Urothelium cell line (cell line): ENCODE measurements around the gene IMPA2.
"Not testable (repeated sequence)": the region's sequence is repeated elsewhere in the genome, so short reads cannot be mapped to it uniquely, and the experiment has no call there.

Experiments used
- DNase-seq: peaks from one replicate; pipeline ENCODE4 v3.0.0; 2011; ENCODE audit warnings: low spot score, mixed read lengths
- FAIRE-seq: peaks from 2 replicates; lab custom pipeline; 2011; peaks lifted over from hg19 to GRCh38; lab: Jason Lieb, UNC

Gene IMPA2

DNA sequence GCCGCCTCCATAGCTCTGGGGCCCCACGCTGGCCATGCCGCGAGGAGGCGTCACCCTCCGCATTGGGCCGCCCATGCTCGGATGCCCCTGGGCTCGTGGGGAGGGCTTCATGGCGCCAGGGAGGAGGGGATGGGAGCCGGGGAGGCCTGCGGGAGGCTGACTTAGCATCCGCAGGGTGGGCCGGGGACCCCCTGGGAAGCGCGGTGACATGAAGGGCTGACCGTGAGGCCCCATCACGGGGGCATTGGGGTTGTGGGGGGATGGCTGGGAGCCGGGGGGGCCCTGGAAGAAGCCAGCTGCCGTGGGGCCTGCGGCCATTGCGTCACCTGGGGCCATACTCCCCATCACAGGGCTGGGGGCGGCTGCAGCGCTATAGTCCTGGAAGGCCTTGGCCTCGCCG is 86.4 kb downstream of the IMPA2 start:
- DNase-seq (no peak), FAIRE-seq (no peak)

DNA sequence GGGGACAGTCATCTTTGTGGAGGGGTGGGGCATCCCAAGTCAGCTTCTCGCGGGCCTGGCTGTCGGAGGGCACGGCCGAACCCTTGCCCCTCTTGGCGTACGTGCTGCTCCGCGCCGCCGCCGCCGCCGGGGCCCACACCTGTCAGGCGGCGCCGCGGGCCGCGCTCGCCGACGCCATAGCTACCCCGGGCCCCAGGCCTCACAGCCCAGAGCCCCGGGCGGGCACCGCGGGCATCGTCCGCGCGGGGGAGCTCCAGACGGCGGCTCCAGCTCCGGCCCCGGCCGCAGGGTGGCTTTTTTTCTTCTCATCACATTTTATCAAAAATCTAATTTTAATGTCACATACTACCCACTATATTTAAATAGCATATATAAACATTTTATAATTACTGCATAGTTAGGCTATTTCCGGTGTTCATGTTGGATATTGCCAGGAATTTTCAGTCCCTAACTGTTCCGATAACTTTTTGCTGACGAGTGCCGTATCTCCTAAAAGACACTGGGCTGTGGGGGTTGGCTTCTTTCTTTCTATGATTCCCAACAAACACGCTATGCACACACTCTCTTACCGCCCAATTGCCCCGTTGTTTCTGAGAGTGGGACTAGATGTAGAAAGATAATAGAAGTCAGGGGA is 87.1 kb downstream of the IMPA2 start:
- not testable (repeated sequence) for FAIRE-seq, DNase-seq

DNA sequence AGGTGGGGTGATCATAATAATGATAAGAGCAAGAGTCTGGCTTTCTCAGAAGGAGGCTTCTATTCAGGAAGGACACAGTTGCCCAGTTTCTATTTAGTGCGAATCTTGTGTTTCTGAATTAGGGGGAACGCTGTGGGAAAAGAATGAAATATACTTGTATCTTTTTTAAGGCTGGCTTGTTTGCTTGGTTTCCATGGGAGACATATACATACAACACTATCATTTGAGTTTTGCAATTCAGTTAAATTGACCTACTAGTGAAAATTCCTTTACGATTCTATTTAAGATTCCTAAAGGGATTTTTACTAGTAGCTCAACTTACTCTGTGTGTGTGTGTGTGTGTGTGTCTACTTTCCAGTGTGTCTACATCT is 87.6 kb downstream of the IMPA2 start:
- FAIRE-seq, result no peak
- no peak for DNase-seq

- peak; percentile 59 for FAIRE-seq
- not testable (repeated sequence) for DNase-seq
These were observed 89.8 kb downstream of the IMPA2 start for GRCh38 chr18:12071066-12071465.

DNA sequence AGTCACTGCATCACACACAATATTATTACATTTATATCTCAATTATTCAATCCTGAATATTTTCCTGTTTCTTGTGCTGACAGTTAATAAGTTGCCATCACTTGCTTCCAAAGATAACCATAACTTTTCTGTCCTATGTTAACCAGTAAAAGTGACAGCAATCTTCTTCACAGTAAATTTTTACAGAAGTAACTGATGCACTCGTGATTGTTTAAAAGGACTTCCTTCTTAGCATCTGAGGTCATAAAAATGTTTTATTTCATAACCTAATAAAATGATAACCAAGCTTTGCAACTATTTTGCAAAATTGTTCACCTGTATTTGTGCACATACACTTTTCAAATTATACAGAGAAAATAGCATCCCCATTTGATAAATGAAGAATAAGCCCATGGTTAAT is 91.7 kb downstream of the IMPA2 start:
- FAIRE-seq, result no peak
- DNase-seq, result no peak

DNA sequence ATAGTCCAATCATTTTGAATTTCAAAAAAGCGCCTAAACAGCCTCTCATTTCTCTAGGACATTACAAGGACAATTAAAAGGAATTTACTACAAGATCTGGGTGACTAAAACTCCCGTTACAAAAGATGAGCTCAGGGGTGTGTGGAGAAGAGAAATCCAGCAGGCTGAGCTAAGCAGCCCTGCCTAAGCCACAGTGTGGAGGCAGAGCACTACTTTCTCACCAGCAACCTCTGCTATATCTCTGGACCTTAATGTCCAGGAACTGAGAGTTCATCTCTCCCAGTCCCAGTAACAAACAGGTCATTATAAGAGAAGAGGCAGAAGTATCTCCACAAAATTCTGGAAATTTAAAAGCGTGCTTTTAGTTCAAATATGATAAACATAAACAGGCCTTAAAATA is 93.4 kb downstream of the IMPA2 start:
- FAIRE-seq, result no peak

DNA sequence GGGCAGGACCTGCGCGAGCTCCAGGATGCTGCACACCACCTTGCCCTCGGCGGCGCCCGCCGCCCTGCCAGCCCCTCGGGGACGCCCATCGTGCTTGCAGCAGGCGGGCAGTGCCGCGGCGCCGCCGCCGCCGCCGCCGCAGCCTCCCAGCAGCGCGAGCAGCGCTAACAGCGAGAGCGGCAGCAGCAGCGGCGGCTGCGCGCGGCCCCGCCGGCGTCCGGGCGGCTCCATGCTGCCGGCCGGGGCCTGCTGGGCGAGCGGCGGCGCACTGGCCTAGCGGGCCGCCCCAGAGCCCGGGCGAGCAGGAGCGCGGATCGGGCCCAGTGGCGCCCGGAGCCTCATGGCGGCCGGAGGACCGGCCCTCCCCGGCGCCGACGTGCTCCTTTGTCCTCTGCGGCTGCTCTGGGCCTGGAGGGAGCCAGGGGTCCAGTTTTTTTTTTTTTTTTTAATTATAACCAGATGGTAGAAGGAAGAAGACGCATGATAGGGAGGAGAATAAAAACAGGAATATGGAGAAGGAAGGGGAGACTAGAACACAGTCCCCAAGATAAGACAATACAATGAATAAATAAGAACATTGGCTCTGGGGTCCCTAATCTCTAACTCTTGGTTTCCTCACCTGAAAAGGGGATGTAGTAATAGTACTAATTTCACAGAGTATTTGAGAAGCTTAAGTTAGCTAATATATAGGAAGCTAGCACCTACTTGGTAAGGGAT is 95.3 kb downstream of the IMPA2 start:
- FAIRE-seq, result no peak

More for the DNA sequence above, 93.4 kb downstream of the IMPA2 start:
- DNase-seq, result no peak

GRCh38 chr18:12077994-12078393 is 96.7 kb downstream of the IMPA2 start:
- not testable (repeated sequence) for FAIRE-seq, DNase-seq

More for the DNA sequence above, 95.3 kb downstream of the IMPA2 start:
- no peak for DNase-seq

GRCh38 chr18:12079491-12080237 is 98.4 kb downstream of the IMPA2 start:
- DNase-seq, result peak; percentile 79
- FAIRE-seq, result peak; percentile 68
